HG03280 (cell line): ENCODE results near the gene C6orf89.
"Not testable (repeated sequence)": the region's sequence is repeated elsewhere in the genome, so short reads cannot be mapped to it uniquely, and the experiment has no call there.

Experiments used
- ATAC-seq: cut with Tn5 transposase; IDR thresholded peaks from one replicate; pipeline ENCODE4 v1.9.1; 2021; ENCODE audit warnings: mild to moderate bottlenecking, moderate library complexity; ENCODE audit not compliant: unreplicated experiment

The C6orf89 gene

DNA sequence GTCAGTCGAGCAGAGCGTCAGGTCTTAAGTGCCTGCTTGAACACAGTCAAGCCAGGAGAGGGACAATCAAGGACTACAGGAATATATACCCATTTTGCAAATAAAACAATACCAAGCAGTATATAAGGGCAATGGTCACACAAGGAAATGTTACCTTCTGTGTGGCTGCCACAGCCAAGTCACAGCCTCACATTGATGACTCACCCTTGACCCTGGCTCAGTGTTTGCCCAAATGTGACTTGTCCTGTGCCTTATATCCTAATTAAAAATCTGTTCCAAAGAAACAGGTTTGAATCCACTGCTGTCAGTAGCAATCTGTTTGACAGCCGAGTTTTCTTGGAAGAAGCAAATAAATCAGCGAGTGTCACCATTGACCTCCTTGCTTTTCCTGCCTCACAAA is 34.3 kb downstream of the C6orf89 start:
- ATAC-seq: no peak

DNA sequence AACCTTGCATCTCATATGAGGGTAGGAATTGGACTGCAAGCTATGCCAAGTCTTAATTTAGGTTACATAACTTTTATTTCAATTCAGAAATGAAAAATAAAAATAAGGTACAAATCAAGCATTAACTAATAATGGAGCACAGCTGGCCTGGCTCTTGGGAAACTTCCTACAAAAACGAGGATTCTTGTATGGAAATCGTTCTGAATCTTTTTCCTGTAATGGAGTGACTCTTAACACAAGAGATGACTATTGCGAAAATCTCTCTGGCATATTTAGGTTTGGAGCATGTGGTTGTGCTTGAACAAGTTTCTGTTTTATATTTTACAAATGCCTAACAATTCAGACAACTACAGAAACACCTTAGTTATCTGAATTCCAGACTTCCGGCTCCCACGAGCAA is 34.8 kb downstream of the C6orf89 start:
- no peak for ATAC-seq

DNA sequence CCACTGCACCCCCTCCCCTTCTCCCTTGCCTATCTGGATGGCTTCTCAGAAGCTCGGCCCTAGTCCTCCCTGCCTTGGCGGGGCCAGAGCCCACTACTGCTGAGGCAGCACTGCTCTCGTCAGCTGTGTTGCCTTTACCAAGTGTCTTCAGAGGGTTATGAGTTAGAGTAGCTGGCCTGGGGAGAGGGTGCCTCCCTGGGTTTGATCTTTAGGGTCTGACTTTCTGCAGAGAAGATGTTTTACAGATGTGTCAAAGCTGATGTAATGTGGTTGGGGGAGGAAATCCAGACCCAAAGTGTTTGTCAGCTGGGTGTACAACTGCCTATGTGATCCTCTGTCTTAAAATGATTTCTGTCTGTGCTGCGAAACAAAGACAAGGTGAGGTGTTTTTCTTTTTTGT is 38.4 kb downstream of the C6orf89 start:
- no peak for ATAC-seq

DNA sequence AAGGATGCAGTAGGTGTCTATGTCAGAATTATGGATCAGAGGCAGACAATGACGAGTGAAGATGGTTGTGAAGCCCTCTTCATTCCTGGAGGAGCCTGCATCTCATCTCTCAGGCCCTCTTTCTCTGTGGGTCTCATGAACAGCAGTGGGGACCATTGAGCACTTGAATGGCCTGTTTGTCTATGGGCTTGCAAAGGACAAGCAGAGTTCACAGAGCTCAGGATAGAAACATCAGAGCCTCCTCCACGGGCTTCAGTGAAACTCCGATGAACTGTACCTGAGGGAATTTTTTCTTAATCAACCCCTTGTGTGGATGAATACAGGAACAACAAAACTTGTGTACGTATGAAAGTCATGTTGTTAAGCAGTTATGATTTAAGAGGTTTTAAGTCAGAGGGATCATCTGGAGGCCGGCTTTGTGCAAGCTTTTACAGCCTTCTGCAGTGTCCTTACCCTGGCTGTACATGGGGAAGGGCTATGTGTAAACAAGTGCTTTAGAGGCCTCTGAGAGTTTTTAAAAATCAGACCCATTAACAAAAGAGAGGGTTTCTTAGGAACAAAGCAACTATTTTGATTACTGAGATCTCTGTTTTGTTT is 39.1 kb downstream of the C6orf89 start:
- ATAC-seq: no peak

DNA sequence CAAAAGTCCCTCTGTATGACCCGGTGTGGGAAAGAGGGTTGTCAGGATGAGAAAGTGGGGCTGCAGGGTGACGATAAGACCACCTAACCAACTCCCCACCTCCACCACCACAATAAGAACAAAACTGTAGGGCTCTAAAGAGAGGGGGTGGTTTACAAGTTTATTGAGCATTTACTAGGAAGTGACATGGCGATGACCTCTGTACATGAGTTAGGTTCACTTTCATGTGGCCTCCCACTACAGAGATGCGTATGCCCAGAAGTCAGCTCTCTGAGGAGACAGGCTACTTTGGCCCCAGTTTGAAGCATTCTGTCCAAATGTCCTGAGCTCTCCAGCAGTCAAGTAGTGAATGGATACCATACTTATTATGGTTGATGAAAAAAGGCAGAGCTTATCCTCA is 40.1 kb downstream of the C6orf89 start:
- no peak for ATAC-seq

DNA sequence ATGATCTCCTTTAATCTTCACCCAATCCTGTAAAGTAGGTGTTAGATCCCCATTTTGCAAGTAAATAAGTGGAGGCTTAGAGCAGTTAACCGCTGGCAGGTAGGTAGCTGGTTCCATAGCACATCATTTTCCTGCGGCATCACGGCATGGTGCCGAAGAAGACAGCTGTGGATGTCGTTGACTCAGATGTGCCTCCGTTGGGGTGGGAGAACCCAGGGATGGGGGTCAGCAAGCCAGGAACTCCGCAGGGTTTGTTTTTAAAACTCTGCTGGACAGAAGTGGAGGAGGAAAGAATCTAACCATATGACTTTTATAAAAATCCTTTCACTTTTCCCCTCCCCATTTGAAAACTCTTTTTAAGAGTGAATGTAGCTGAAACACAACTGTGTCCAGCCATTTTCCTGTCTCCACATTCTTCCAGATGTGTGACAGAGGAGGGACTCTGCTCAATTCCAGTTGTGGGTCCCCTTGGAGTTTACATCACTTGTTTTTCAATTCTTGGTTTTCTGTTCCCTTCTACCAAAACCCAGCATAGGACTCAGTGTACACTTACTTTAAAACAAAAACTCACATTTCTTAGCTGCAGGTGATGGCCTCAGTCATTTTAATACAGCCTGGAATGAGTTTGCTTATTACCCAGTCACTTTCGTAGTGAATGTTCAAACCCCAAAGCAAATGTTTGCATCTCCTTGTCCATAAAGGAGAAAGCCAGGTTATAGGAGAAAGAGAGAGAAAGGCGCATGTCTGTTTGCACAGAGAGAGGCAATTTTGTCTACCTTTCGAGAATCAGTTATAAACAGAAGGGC is 41.2 kb downstream of the C6orf89 start:
- no peak for ATAC-seq

DNA sequence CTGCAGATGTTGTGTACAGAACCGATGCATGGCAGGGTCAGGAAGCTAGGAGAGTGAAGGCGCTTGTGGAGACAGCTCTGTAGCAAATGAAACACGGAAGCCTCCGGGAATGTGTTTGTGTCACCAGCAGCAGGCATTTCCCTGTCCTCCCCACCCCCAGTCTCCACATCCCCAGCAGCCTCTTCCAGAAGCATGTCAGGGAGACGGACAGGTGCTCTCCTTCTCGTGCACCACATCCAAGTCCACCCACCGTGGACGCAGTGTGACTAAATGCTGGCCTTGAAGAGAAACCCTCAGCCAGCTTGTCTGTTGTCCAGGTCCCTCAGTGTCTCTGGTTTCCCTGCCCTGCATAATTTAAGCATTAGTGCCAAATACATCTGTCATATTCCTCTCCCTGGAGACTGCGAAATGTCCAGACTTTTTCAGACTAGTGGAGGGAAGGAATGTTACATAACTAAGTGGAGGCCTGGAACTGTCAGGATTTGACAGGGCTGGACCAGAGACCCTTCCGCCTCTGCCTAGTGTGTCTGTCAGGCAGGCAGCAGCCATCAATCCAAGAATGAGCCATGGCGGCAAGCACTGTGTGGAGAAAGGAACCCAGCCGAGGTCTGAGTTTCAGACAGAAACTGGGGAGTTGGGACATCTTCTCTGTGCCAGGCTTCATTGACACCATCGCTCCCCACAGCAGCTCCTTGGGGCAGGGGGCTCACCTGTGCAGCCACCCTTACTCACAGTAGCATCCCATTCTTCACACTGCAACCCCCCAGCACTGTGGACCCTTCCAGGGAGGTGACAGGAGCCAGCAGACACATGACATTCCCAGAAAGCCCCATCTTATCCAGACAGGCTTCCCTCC is 42.2 kb downstream of the C6orf89 start:
- no peak for ATAC-seq

DNA sequence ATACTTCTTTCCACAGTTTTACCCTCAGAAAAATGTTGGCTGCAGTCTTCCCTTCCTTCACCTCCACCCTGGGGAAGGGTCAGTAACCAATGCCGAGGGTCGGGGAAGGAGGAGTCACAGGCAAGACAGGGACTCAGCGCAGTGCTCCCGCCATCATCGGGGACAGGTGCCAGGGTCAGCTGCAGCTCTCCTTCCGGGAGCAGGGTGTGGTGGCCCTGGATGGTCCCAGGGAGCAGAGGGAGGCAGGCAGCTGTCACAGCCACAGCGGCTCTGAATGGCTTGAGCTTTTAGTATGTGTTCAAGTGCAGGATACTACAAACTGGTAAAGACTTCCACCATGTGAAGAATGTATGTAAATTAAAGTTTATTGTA is 42.8 kb downstream of the C6orf89 start:
- no peak for ATAC-seq

DNA sequence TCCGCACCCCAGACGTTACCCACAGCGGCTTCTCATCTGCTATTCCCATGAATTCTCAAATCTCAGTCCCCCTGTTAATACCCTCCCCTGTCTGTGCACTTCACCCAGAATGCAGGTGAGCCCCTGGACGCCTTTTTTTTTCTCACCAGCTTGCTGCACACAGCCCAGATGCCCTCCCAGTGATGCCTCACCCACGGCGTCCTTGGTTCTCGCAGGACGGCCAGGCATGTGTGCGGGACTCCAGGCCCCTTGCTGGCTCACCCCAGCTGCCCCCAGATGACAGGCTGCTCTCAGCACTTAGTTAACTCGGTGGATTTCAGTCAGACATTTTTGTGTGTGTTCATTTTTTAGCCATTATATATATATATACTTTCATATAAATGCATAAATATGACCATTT is 43.4 kb downstream of the C6orf89 start:
- no peak for ATAC-seq

DNA sequence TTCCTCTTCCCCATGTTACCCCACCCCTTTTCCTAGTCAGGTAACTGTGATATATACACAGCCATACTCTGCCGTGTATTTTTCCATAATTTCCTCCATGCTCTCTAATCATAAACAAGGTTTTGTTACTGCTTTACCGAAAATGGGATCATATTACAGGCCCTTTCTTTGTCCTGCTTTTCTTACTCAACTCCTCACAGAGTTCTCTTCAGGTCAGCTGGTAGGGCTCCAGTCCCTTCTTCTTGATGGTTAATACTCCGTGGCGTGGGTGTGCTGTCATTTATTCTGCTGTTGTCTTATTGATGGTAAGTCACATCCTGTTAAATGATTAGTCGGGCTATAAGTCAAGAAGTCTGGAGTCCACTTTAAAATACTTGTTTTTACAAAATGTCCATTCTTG is 43.9 kb downstream of the C6orf89 start:
- ATAC-seq: no peak

DNA sequence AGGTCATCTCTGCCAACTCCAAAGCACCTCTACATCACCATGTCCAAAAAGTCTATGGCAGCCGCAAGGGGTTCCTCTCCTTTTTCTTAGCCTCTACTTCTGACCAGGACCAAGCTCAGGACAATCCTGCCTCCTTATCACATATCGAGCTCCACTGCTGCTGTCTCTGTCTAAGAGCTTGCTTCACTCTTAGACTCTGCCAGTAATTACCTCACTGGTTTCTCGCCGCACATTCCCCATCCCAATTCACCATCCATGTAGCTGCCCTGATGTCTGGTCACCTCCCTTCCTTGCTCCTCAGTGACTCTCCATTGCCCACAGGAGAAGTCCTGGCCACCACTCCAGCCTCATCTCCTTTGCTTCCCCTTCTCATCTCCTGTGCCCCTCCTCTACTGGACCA is 44.7 kb downstream of the C6orf89 start:
- ATAC-seq: no peak

DNA sequence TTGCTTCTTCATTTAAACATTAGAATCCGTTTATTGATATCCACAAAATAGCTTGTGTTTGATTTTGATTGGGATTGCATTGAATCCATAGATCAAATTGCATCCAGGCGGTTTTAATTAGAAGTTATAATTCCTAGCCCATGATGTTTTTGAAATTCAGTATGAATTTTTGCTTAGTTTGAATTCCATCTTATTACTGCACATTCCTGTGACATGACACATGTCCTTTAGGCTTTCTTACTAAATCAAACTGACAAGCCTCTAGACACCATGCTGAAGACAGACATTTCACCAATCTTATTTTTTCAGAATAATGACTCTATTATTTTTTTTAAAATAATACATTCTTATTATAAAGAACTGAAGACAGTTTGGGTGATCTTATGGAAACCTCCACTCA is 47.4 kb downstream of the C6orf89 start:
- no peak for ATAC-seq

DNA sequence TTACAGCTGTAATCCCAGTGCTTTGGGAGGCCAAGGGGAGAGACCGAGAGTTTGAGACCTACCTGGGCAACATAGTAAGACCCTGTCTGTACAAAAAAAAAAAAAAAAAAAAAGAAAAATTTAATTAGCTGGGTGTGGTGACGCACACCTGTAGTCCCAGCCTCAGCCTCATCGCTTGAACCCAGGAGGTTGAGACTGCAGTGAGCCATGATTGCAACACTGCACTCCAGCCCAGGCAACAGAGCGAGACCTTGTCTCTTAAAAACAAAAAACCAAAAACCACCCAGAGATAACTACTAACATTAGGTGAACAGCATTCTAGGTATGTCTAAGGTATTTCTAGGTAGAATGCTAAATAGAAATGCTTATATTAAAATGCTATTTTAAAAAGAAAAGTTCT is 47.8 kb downstream of the C6orf89 start:
- ATAC-seq: no peak

DNA sequence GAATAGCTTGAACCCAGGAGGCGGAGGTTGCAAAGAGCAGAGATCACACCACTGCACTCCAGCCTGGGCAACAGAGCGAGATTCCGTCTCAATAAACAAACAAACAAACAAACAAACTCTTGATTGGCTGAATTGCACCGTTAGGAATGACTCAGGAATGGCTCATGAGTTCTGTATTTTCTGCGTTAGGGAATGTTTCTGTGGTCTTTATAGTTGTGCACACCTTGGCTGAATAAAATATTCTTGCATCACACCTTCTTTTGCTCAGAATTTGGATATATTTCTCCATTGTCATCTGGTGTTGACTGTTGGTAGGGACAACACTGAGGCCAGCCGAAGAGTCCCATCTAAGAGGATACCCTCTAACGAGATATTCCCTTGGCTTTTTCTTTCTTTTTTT is 49.1 kb downstream of the C6orf89 start:
- no peak for ATAC-seq

DNA sequence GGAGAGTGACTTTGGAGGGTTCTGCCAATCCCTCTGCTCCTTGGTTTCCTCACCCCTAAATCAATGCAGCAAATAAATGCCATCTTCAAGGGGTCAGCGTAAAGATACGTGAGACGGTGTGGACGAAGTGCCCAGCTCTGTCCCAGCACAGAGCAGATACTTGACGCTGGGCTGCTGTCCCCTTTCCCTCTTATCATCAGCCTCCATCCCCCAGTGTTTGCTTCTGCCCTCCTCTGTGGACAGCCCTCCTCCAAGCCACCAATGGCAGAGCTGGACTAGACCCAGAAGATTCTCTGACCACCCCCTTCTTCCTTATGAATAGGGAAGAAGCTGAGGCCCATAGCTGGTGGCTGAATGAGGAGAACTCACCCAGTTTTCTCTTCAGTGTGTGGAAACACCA is 51.1 kb downstream of the C6orf89 start:
- ATAC-seq: no peak

DNA sequence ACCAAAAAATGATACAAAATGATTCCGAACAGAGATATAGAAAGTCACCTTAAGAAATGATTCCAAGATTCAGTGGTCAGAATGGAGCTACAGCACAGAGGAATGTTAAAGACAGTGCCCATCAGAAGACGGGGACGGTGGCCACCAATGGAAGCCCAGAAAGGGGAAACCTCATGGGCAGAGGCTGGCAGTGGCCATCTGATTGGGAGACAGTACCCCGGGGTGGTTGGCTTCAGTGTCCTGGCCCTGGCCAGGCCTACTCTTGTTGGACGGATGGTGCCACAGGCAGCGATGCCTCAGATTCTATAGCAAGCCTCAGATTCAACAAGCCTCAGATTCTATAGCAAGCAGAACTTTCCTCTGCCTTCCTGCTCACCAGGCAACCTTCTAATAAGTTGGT is 52.1 kb downstream of the C6orf89 start:
- no peak for ATAC-seq

DNA sequence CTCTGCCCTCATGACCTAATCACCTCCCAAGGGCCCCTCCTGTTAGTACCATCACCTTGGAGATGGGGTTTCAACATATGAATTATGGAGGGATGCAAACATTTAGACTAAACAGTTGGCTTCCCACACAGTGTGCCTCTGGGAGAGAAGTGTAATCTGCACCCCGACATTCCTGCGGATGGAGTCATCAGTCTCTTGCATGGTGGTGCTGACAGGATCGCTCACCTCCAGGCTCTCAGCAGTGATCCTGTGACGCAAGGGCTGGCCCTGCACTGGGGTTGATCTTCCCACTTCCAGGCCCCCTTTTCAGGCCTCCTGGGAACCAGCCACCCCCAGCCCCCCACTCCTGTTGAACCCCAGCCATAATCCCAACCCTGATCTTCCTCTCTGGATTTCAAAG is 52.8 kb downstream of the C6orf89 start:
- no peak for ATAC-seq

DNA sequence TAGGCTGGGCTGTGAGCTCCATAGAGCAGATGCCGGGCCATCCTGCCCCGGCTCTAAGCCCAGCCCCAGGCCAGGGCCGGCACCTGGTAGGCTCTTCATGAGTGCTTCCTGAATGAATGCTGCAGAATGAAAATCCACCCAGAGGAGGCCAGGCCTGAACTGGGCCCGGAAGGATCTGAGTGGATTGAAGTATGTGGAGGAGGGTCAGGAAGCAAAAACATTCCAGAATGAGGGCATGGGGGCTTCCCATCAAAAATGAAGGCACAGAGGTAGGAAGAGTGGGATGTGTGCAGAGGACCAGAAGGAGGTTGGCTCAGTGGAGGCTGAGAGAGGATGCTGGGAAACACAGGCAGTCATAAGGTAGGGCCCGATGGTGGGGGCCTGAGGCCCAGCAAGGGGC is 53.3 kb downstream of the C6orf89 start:
- not testable (repeated sequence) for ATAC-seq

DNA sequence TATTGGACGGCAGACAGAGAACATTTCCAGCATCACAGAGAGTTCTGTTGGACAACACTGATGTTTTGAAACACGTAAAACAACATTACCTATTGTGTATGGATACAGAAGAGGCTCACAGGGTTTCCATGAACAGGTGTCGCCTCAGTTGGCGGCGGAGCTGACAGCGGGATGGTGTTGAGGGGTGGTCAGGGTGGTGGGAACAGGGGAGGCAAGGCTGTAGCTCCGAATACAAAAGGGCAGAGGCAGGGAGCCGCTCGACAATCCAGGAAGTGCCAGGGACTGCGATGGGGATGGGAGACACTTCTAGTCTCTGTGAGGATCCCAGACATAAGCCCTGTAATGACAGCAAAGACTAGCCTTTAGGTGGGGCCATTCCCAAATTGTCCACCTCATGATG is 54.3 kb downstream of the C6orf89 start:
- ATAC-seq: no peak

DNA sequence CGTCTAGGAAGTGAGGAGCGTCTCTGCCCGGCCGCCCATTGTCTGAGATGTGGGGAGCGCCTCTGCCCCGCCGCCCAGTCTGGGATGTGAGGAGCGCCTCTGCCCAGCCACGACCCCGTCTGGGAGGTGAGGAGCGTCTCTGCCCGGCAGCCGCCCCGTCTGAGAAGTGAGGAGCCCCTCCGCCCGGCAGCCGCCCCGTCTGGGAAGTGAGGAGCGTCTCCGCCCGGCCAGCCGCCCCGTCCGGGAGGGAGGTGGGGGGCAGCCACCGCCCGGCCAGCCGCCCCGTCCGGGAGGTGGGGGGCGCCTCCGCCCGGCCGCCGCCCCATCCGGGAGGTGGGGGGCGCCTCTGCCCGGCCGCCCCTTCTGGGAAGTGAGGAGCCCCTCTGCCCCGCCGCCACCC is 55.8 kb downstream of the C6orf89 start:
- ATAC-seq: not testable (repeated sequence)

DNA sequence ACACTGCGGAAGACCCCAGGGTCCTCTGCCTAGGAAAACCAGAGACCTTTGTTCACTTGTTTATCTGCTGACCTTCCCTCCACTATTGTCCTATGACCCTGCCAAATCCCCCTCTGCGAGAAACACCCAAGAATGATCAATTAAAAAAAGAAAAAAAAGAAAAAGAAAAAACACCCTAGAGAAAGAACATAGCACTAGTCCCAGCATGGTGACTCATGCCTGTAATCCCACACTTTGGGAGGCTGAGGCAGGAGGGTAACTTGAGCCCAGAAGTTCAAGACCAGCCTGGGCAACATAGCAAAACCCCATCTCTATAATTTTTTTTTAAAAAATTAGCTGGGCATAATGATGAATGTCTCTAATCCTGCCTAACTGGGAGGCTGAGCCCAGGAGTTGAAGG is 56.6 kb downstream of the C6orf89 start:
- not testable (repeated sequence) for ATAC-seq

DNA sequence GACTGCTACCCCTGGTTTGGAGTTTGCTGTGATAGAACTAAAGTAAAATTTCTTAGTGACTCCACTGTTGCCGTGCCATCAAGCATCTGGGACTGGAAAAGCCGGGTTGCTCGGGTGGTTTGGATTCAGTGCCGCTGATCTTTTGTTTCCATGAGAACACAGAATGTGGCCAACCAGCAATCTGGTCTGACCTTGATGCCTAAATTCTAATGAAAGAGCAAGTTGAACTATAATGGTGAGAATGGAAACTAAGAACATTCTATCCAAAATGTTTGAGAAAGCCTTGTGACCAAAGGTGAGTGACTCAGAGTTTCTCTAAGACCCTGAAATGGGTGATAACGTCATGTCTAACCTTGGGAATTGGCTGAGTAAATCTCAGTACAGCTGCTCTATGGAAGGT is 58.9 kb downstream of the C6orf89 start:
- no peak for ATAC-seq
